HCT116 (cell line): ENCODE data around the gene DPEP3.

Experiments used
- CEBPB ChIP-seq: IDR thresholded peaks from 2 replicates; pipeline ENCODE4 v1.6.1; 2012; ENCODE audit warnings: low read depth
- CTCF ChIP-seq, 3 experiments: fragments of 200-600 bp in 1 of 3; sonication (generic) in 1 of 3; IDR thresholded peaks in 2 of 3; conservative IDR thresholded peaks in 1 of 3; 2 replicates each; pipeline ENCODE4 v1.5.1; 2012 to 2017; ENCODE audit warnings: low read depth in 2 of 3, low read length in 2 of 3, antibody characterized with exemption in 1 of 3, borderline replicate concordance in 1 of 3, control low read depth in 1 of 3, mild to moderate bottlenecking in 1 of 3, mixed read lengths in 1 of 3, mixed run types in 1 of 3, moderate library complexity in 1 of 3; ENCODE audit not compliant: insufficient read depth in 1 of 3
- JUND ChIP-seq: IDR thresholded peaks from 2 replicates; pipeline ENCODE4 v1.6.1; 2012
- POLR2A ChIP-seq: IDR thresholded peaks from 2 replicates; pipeline ENCODE4 v1.7.0; 2011; ENCODE audit warnings: borderline replicate concordance; ENCODE audit not compliant: insufficient read depth, insufficient read length; ENCODE audit errors: extremely low read depth
- RAD21 ChIP-seq: IDR thresholded peaks from 2 replicates; pipeline ENCODE4 v1.6.1; 2012; ENCODE audit warnings: low read depth, mild to moderate bottlenecking
- REST ChIP-seq: IDR thresholded peaks from 2 replicates; pipeline ENCODE4 v1.6.1; 2012; ENCODE audit warnings: low read depth
- ZFX ChIP-seq: fragments of 450-650 bp; IDR thresholded peaks from 2 replicates; pipeline ENCODE4 v1.6.1; 2017
- ZNF274 ChIP-seq: fragments of 200-500 bp; sonication (Bioruptor generic); IDR thresholded peaks from 2 replicates; pipeline ENCODE4 v1.6.1; 2014; ENCODE audit warnings: mild to moderate bottlenecking, low read depth, low read length, inconsistent platforms
- TF ChIP-seq, protein P1 (sequence below): IDR thresholded peaks from 2 replicates; pipeline ENCODE4 v1.6.1; 2011; ENCODE audit warnings: mild to moderate bottlenecking, low read length, moderate library complexity; ENCODE audit not compliant: insufficient replicate concordance; ENCODE audit errors: extremely low read depth

- TF ChIP-seq CEBPB (no peak), JUND (no peak), REST (no peak), RAD21 (no peak), POLR2A (no peak), CTCF (IDR thresholded peaks at IDR 0.05 in 2 of 3, conservative IDR thresholded peaks at IDR 0.05 in 1 of 3; ENCODE audit: borderline replicate concordance in 1 of 3, insufficient read depth in 1 of 3, low read depth in 2 of 3, low read length in 2 of 3) (no peak), ZNF274 (no peak), ZFX (no peak)
- TF ChIP-seq, protein P1, sequence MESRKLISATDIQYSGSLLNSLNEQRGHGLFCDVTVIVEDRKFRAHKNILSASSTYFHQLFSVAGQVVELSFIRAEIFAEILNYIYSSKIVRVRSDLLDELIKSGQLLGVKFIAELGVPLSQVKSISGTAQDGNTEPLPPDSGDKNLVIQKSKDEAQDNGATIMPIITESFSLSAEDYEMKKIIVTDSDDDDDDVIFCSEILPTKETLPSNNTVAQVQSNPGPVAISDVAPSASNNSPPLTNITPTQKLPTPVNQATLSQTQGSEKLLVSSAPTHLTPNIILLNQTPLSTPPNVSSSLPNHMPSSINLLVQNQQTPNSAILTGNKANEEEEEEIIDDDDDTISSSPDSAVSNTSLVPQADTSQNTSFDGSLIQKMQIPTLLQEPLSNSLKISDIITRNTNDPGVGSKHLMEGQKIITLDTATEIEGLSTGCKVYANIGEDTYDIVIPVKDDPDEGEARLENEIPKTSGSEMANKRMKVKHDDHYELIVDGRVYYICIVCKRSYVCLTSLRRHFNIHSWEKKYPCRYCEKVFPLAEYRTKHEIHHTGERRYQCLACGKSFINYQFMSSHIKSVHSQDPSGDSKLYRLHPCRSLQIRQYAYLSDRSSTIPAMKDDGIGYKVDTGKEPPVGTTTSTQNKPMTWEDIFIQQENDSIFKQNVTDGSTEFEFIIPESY = no peak
Observed at GRCh38 chr16:68000450-68000849, 20.2 kb upstream of the DPEP3 start.
